ENCODE measurements around the gene SUPT4H1. TPM values are rescaled to one million over a fixed set of nuclear protein-coding genes. Genes with fewer than 3 reads are reported as not detected.

The SUPT4H1 gene
- total and polyA plus RNA-seq, 2 experiments from 2014 or later, result 82.2 to 83.7 TPM

GRCh38 chr17:58375811-58376210 lies 23.8 kb upstream of the SUPT4H1 start (continued):
- TF ChIP-seq REST (IDR thresholded peaks at IDR 0.05; ENCODE audit: unreplicated experiment), result no peak
- no peak for TF ChIP-seq ZNF114 (CRISPR knock-in tag; IDR thresholded peaks at IDR 0.05)
- no peak for TF ChIP-seq EZH2 (IDR thresholded peaks at IDR 0.05; ENCODE audit: low read depth, unreplicated experiment)
- no peak for TF ChIP-seq CTCF (conservative IDR thresholded peaks at IDR 0.05; ENCODE audit: low read depth in 2 of 2)
- no peak for TF ChIP-seq JUNB (IDR thresholded peaks at IDR 0.05; ENCODE audit: unreplicated experiment)

GRCh38 chr17:58375256-58375655 lies 23.3 kb upstream of the SUPT4H1 start:
- Histone ChIP-seq H3K4me1 (ENCODE audit: insufficient read depth) (peaks cover 21% of the 10 kb centered on the region), H3F3A (replicated peaks; ENCODE audit: low read depth) (no peaks in the 10 kb centered on the region), H3K27ac (ENCODE audit: low read depth) (no peak overlapping the region), H2AFZ (no peak overlapping the region), H3K4me3 (no peak overlapping the region), H3K9me2 (ENCODE audit: insufficient read depth) (no peaks in the 10 kb centered on the region), H3K27me3 (ENCODE audit: insufficient read depth) (no peaks in the 10 kb centered on the region), H3K79me2 (replicated peaks; ENCODE audit: insufficient read depth) (no peaks in the 10 kb centered on the region), H3K4me2 (no peak overlapping the region), H4K20me1 (replicated peaks; ENCODE audit: insufficient read depth) (no peaks in the 10 kb centered on the region), H3K36me3 (ENCODE audit: insufficient read depth) (no peaks in the 10 kb centered on the region)
- no peak for ATAC-seq
- Mint-ChIP-seq H3K9me3 (no peaks in the 10 kb centered on the region), H3K36me3 (ENCODE audit: low read depth) (no peaks in the 10 kb centered on the region), H3K4me3 (no peak overlapping the region), H3K4me1 (peaks cover 35% of the 10 kb centered on the region), H3K27me3 (ENCODE audit: insufficient read depth, low read depth, poor library complexity) (peaks cover 18% of the 10 kb centered on the region), H3K27ac (no peak overlapping the region)
- DNase-seq (ENCODE audit: low spot score), result no peak
- no peak for TF ChIP-seq JUNB (IDR thresholded peaks at IDR 0.05; ENCODE audit: unreplicated experiment)
- no peak for TF ChIP-seq EZH2phosphoT487 (IDR thresholded peaks at IDR 0.05; ENCODE audit: unreplicated experiment)
- no peak for TF ChIP-seq POLR2AphosphoS5 (IDR thresholded peaks at IDR 0.05; ENCODE audit: low read depth)
- no peak for TF ChIP-seq ZNF114 (CRISPR knock-in tag; IDR thresholded peaks at IDR 0.05)
- TF ChIP-seq ZNF331 (CRISPR knock-in tag; IDR thresholded peaks at IDR 0.05; ENCODE audit: low read depth), result no peak
- TF ChIP-seq CTCF (conservative IDR thresholded peaks at IDR 0.05; ENCODE audit: low read depth in 2 of 2), result no peak
- no peak for TF ChIP-seq ETS1 (IDR thresholded peaks at IDR 0.05)
- TF ChIP-seq NANOG (IDR thresholded peaks at IDR 0.05; ENCODE audit: borderline replicate concordance), result no peak
